Stomach (tissue), 4 donors: ENCODE results near the gene EIF4E1B.
"Not testable (repeated sequence)": the region's sequence is repeated elsewhere in the genome, so short reads cannot be mapped to it uniquely, and the experiment has no call there.

Source experiments
- POLR2A ChIP-seq, 4 donors: fragments of 450-650 bp; IDR thresholded peaks; one replicate each; pipeline ENCODE4 v1.6.1; 2016; ENCODE audit warnings: antibody characterized with exemption in 4 of 4, control low read depth in 2 of 4, mild to moderate bottlenecking in 1 of 4, moderate library complexity in 1 of 4
- TF ChIP-seq, protein P1 (sequence below), 7 experiments: fragments of 450-650 bp in 4 of 7; fragments of 200-600 bp in 3 of 7; sonication (generic) in 3 of 7; IDR thresholded peaks; one replicate each; pipeline ENCODE4 v1.5.1; 2016 to 2019; ENCODE audit warnings: antibody characterized with exemption in 7 of 7, control low read depth in 2 of 7, mild to moderate bottlenecking in 1 of 7

DNA sequence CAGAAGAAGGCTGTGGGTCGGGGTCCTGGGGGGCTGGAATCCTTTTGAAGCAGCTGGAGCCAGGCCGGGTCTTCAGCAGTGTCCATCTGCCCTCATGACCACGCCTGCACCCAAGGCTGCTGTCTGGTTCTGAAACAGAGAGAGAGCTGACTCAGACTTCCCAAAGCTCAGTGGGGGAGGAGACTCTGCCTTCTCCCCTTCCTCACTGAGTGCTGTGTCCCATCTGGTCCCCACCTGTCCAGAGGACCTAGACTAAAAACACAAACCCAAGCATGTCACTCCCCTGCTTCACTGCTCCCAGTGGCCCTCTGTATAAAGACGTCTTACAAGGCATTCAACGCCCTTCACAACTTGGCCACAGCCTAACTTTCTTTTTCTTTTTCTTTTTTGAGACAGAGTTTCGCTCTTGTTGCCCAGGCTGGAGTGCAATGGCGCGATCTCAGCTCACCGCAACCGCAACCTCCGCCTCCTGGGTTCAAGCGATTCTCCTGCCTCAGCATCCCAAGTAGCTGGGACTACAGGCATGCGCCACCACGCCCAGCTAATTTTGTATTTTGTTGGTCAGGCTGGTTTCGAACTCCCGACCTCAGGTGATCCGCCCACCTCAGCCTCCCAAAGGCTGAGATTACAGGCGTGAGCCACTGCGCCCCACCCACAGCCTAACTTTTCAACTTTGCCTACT lies 30.6 kb upstream of the EIF4E1B start:
- TF ChIP-seq, protein P1, sequence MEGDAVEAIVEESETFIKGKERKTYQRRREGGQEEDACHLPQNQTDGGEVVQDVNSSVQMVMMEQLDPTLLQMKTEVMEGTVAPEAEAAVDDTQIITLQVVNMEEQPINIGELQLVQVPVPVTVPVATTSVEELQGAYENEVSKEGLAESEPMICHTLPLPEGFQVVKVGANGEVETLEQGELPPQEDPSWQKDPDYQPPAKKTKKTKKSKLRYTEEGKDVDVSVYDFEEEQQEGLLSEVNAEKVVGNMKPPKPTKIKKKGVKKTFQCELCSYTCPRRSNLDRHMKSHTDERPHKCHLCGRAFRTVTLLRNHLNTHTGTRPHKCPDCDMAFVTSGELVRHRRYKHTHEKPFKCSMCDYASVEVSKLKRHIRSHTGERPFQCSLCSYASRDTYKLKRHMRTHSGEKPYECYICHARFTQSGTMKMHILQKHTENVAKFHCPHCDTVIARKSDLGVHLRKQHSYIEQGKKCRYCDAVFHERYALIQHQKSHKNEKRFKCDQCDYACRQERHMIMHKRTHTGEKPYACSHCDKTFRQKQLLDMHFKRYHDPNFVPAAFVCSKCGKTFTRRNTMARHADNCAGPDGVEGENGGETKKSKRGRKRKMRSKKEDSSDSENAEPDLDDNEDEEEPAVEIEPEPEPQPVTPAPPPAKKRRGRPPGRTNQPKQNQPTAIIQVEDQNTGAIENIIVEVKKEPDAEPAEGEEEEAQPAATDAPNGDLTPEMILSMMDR (IDR thresholded peaks at IDR 0.05), result not testable (repeated sequence)
- not testable (repeated sequence) for TF ChIP-seq POLR2A (IDR thresholded peaks at IDR 0.05)
